HG03342 (cell line): ENCODE results near the gene HHAT.

Experiments
- ATAC-seq: cut with Tn5 transposase; IDR thresholded peaks from one replicate; pipeline ENCODE4 v1.9.1; 2021; ENCODE audit warnings: mild to moderate bottlenecking, moderate library complexity; ENCODE audit not compliant: unreplicated experiment

Gene HHAT

DNA sequence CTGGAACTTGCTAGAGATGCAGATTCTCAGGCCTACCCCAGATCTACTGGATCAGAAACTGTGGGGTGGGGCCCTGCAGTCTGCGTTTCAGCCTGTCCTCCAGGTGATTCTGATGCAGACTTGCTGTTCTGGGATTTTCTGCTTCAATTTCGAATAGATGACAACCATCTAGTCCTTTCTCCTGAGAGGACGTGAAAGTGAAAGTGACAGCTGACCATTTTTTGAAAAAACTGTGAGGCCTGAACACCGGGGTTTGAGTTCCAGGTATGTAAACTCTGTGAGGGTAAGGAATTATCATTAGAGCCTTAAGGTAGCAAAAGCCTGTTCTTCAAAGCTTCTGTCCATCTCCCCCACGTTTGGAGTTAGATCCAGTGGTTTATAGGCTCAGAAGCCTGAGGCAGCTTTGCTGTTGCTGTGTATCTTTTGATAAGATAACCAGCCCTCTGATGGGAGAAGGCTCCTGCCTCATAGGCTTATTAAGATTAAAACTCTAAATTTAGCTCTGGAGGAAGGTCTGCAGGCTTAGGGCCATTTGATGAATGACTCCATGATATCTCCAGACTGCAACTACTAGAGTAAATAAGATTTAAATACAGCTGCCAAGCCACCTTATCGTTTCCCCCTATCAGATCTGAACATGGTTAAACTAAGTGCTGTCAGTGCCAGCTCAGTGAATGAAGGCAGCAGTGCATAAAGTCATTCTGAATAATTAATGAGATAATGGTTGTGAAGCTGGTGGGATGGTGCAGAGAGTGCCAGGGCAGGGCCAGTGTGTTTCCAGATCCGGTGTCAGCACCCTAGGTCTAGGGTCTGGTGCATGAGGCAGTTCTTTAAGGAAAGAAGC lies 335.2 kb downstream of the HHAT start:
- no peak for ATAC-seq

DNA sequence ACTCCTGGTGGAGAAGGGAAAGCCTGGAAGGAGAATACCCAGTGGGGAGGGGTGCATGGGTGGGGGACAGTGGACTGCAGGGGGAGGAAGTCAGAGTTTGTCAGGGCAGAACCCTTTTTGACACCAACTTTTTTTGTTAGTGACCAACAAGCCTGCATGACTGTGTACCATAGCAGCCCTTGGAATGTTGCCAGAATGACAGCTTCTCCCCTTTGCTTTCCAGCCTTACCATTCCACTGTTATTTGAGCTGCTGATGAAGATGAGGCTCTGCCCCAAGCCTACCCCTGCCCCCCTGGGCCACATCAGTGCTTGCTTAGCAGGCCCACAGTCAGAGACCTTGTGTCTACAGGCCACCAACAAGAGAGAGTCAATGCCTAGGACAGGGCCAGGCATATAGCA lies 341.2 kb downstream of the HHAT start:
- ATAC-seq: no peak

DNA sequence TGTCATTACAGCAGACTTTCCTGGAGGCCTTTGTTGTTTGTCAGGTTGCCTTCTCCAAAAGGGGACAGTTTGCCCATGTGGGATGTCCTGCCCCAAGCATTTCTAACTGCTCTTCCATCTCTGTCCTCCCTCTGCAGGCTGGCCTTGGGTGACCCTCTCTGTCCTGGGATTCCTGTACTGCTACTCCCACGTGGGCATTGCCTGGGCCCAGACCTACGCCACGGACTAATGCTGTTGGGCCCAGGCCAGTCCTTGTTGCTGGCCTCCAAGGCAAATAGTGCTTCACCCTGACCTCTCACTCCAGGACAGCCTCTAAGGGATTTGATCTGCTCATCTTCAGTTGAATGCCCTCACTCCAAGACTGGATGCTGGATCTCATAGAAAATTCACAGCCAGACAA lies 345.4 kb downstream of the HHAT start:
- ATAC-seq: no peak

DNA sequence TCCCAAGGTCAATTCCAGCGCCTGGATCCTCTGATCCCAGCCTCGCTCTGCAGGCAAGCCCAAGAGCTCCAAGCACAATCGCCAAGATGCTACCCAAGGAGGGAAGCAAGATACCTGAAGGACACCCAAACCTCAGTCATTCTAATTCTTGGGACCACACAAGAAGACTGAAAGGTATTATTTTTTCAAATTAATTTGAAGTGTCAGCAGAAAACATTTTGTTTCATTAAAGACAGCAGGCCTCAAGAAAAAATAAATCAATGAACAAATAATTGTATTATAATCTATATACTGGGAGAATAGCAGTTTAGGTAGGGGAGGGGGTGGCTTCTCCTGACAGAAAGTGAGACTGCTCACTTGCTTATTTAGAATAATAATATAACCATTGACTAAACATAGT lies 347.8 kb downstream of the HHAT start:
- no peak for ATAC-seq

DNA sequence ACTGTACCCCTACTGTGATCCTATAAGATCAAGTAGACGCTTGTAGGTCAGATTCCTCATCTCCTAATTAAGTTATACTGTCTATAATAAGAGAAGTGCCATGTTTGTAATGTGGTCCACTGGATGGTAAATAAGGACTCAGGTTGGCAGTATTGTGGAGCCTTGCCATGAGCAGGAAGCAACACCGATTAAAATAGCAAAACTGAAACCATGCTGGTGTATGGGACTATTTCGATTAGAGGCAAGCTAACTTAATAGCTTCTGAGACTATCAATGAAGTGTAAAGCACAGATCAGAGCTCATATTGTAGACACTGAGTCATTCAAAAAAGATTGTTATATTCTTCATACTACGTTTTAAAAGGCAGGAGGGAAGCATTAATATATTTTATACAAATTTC lies 348.8 kb downstream of the HHAT start:
- ATAC-seq: no peak

DNA sequence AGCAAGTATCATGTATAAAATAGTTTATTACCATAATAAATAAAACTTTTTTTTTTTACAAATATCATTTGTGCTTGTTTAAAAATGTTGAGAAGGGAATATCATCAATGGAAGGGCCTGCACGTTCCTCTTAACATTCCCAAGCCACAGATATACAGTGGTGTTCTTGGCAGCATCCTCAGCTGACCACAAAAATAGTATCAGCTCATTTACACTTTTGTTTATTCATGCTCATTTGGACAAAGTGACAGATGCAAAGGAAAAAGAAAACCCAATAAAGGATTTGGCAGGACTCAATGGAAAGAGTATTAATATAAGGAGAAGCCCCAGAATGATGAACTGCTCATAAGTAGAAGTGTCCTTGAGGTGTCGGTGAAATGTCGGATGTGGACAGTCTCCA lies 349.6 kb downstream of the HHAT start:
- ATAC-seq: no peak

DNA sequence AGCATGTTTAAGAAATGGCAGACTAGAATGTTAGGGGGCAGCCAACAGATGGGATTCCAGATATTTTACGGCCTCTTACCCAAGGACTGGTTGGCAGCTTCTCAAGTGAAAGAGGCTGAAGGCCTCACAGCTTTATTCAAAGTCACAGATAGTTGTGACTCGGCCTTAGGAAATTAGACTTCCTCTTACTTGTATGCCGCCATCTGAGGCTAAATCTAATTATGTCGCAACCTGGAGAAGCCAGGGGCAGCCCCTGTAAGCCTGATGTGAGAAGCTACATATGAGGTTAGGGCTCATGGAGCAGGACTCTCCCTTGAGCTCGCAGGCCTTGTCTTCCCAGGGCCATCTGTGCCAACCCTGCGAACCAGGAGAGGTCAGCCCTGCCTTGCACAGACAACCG lies 352.5 kb downstream of the HHAT start:
- ATAC-seq: no peak

DNA sequence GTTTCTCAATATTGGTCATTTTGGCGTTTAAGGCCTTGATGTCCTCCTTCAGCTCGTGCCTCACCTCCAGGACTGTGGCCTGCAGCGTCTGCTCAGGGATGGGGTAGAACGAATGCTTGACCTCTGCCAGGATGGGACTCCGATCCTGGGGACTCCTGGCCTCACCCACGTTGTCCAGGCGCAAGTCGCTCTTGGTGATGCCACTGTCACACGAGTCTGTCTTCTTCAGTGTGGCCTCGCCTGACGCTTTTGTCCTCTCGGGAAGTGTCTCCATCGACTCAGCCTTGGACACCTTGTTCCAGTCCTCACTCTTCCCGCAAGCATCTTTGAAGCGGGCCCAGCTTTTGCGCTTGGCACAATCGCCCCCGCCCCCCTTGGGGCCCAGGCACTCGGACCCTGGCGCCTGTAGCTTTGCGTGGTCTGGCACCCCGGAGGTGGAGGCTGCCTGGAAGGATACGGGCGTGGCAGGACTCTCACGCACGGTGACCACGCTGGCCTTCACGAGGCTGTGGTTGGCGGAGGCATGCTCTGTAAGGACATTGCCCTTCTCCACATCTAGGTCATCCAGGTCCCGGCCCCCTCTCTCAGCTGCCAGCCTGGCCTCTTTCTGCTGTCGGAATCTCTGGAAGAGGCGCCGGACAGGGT lies 354.8 kb downstream of the HHAT start:
- no peak for ATAC-seq

DNA sequence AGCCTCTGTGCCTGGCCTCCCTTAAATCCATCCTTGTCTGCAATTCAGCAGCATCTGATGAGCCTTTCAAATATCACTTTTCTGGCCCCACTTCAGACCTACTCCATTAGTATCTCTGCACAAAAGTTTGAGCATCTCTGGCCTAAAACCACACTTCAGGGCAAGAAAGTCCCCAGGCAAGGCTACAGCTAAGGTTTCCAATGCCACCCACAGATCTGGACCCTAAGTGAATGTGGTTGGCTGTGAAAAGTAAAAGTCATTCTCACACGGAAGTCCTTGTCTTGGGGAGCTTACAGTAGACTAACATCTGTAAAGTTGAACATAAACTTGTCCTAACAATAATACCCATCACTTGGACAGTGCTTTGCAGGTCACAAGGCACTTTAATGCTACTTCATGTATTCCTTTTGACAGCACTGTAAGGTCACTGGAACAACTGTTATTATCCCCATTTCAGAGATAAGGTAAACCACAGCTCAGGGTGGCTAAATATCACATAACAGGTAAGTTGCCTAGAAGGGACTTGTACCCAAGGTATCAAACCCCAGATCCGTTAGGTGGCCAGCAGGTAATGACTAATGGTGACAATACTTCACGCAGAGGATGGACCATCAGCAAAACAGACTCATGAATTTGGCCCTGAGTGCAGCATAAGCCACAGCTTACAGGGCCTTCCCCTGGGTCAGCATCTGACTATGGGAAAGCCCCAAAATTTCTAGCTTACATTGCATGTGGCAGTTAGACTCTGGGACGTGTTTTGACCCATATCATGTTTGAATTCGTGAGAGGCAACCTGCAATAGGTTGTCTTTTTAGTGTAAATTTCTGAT lies 356.0 kb downstream of the HHAT start:
- peak; percentile 89 for ATAC-seq

DNA sequence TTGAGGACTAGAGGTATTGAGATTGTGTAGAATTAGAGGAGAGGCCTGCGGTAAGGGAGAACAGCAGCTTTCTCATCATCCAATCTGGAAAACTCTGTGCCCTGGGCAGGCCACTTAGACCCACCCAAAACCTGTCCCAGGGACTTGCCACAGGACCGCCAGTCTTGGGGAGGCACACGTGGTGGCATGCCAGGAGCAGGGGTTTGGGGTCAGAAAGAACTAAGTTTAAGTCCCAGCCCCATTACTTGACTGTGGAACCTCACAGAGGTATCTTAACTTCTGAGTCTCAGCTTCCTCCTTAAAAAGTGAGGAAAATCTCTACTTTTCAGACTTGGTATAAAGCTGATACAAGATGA lies 356.6 kb downstream of the HHAT start:
- no peak for ATAC-seq

DNA sequence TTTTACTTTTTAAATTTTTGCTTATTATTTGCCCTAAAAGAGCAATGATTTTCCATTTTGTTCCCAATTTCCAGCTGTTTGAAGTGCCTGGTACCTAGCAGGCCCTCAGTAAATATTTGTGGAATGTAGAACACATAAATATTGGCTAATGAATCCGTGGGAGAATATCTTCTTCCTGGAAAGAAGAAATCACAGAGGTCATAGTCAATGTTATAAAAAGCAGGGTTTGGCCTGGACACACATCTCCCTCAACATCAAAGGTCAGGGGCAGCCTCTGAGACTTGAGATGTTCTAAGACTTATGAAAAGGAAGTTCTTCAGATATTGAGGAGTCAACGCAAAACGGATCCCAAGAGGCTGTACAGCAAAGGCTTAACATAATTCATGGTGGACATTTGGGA lies 358.1 kb downstream of the HHAT start:
- no peak for ATAC-seq

DNA sequence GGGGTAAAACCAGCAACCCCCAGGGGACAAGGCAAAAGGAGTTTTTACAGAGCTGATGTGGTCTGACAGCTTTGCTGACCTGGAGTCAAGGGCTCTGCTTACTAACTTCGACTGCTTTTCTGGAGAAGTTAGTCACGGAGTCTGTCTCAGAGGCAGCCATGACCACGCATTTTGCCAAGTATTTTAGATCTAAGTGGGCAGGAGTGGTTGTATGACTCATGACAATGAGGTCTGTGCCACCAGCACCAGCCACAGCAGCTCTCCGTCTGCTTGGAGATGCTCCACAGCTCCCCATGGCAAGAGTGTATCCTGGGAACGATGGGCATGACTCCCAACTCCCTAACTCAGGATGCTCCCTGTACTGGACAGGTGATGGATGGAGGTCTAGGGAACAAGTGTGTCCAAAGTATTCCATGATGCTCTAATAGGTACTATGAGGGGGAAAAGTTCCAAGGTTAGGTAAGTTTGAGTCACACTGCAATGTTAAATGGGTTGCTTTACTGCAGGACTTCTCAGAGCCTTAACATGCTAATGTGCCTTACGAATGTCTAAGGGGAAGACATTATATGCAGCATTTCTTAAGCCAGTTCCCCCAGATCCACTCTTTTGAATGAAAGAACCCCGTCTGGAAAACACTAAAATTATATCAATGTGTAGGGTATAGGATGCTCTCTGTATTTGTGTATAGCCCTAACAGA lies 359.0 kb downstream of the HHAT start:
- no peak for ATAC-seq

DNA sequence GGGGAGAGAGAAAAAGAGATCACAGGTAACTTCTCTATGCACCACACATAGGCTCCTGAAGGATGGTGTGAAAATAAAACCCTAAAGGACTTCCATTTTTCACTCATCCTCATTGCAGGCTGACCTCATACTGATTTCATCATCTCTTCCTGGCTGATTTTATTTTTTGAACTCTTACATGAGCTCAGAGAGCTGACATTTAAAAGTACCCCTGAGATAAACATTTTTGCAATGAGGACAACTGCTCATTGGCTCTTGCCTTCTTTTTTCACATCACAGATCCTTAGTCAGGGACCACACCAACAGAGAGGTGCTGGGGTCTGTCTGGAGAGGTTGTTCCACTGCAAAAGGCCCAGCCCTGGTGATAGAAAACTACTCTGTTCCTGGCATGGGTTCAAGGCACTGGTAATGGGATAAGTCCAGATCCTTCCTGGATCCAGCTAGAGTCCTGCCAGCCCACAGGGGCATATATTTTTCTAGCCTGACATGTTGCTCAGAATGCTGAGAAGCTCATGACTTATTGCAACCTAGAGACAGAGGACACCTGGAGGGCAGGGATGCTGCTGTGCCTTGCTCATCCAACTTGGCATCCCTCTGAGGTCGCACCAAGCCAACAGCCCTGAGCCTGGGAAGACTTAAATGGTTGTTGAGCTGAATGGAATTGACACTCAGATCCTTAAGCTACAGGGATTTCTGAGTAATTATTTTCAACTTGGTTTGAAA lies 360.0 kb downstream of the HHAT start:
- ATAC-seq: no peak

DNA sequence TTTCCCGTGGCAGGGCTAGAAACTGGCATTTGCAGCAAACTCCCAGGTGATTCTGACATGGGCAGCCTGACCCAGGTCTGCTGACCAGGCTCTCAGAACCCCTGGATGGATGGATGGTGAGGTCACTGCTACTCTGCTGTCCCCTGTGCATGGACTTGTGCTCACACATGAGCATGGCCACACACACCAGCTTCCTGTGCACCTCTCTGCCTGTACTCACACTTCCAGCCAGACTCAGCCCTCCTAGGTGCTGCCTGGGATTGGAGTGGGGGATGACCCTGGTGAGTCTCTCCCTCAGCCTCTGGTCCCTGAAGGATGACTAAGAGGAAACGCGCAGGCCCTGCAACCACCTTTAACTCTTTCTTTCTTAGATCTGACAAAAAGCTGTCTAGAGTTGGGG lies 361.1 kb downstream of the HHAT start:
- no peak for ATAC-seq

DNA sequence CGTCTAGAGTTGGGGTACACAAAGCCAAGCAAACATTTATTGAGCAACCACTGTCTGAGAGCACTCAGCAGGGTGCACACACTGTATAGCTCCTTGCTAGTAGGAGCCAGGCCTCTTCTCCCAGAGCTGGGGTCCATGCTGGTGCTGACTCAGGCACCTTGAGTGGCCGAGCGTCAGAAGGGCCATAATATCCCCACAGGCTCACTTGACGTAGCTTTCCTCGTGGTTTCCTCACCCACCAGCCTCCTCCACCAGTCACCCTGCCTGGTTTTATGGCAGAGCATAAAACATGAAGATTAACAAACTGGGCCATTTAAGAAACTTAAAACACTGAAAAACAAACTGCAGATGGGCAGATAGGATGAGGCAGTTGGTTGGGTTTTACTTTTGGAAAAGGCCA lies 361.5 kb downstream of the HHAT start:
- no peak for ATAC-seq

DNA sequence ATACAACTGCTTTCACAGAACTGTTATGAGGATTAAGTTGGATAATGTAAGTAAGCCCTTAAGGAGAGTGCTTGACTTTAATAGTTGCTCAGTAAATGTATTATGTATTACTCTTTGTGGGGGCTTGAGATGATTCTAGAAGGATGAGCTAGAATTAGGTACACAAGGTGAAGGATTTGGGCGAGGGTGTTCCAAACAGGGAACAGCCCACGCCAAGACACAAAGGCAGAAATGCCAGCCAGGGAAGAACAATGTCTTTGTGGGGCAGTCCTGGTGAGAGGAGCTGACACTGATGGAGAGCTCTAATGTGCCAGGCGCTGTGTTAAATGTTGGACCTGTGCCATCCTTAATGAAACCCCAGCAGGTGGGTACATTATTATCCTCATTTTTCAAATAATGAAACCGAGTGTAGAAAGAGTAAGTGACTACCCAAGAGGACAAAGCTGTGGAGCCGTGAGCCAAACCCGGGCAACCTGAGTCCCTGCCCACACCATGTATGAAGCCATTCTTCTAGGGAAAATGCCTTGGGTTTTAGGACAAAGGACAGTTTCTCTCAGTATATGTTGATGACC lies 362.4 kb downstream of the HHAT start:
- ATAC-seq: no peak

DNA sequence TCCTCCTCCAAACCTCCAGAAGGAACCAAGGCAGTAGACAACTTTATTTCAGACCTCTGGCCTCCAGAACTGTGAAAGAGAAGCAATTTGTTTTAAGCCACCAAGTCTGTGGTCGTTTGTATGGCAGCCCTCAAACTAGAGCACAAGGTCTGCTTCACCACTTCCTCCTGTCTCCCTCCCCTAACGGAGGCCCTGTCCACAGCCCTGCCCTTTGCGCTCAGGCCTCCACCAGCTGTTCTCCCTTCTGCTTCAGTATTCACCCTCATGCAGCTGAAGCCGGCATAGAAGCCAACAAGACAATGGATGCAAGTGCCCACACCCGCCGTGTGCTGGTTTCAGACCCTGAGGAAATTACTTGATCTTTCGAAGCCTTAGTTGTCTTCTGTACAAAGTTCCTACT lies 364.1 kb downstream of the HHAT start:
- ATAC-seq: no peak

DNA sequence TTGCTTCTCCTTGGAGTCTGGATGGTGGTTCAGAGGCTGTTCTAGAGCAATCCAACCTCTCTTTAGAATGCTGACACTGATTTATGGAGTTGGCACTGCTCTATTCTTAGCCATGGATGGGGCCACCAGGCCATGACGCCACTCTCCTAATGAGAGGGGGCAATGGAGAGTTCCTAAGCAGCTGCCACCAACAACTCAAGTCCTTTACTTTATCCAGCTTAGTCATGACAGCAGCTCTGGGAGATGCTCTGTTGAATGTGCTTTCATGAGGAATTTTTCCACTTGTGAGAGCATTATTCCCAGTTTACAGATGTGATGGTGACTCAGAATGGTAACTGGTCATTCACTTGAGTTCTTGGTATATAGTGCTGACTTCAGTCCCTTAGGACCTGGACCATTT lies 366.3 kb downstream of the HHAT start:
- ATAC-seq: no peak

DNA sequence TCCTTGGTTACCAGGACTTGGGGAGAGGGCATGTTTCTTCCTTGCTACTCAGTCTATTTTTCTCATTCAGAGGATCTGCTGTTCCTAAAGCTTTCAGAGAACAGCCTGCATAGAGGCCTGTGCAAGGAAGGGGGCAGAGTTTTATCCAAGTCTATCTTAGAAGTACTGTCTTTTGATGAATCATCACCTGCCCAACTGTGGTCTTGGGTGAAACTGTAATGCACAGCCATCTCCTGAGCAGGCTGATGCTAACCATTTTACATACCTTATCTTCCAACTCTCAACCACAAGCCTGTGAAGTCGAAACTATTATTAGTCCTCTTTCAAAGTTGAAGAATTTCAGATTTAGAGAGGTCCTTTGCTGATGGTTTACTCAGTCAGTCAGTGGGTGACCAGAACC lies 368.0 kb downstream of the HHAT start:
- ATAC-seq: peak; percentile 93

DNA sequence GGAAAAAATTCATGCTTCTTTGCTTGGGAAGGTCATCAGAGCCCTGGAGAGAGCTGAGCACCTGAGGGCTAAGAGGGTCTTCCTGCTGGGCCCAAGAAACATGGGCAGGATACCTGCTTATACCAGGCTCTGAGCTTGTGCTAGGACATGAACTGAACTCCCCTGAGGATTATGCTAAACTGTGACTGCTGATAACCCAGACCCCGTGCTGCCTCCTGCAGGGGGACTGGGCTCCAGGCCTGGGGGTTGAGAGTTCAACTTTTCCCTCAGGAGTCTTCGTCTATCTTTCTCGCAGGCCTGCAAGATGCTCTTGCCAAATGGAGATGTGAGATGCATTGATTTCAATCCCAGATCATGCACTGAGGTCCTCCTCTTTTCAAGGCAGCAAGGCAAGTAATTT lies 368.5 kb downstream of the HHAT start:
- ATAC-seq: no peak
